CD4-positive, alpha-beta T cell treated with Interleukin-4 for 4 hours (primary cell): Measurements from ENCODE around the gene TMEM207.
A peak's percentile ranks its signal among the peaks of the same experiment; 100 is the strongest.
"Not testable (repeated sequence)": the region's sequence is repeated elsewhere in the genome, so short reads cannot be mapped to it uniquely, and the experiment has no call there.

Experiments
- DNase-seq: peaks from one replicate; pipeline ENCODE4 v3.0.0-alpha.2; 2020

The TMEM207 gene

GRCh38 chr3:190449801-190450200 lies at the start of gene TMEM207:
TMEM207 (minus strand) TSS chr3:190449901; CDS start chr3:190449809, 92 bp downstream.
- DNase-seq: no peak

DNA sequence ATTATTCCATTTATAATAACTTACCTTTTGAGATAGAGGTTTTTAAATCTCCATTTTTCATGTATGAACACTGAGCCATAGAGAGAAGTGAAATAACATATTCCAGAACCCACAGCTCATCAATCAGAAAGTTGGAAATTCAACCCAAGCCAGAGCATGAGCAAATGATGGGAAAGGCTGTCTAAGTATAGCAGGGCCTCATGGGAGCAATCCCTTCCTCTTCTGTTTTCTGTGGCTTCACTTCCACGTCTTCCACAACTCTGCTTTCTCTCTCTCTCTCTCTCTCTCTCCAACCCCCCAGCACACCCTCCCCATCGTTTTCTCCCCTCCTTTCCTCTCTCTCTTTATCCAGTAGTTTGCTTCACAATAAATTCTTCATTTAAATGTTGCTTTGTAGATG lies 49.4 kb upstream of the TMEM207 start:
- DNase-seq: no peak

- DNase-seq: no peak
These were observed 48.6 kb upstream of the TMEM207 start for GRCh38 chr3:190498293-190498692.

DNA sequence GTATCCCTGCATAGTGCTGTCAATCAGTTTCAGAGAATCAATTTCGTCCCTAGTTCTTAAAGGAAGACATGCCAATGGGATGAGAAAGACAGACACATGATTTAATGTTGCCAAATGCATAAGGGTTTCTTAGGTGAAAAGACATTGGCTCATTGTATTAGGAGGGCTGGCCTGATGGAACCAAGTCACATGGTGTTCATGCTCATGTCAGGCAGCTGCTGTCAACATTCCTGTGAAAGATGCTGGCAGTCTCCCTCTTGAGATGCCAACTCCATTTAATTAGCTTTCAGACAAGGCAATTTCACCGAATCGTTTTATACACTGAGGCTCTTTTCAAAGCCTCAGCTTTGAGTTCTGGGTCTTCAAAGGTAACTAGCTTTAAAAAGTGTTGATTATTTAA lies 48.1 kb upstream of the TMEM207 start:
- DNase-seq: no peak

- DNase-seq: no peak
These were observed 47.2 kb upstream of the TMEM207 start for GRCh38 chr3:190496859-190497258.

DNA sequence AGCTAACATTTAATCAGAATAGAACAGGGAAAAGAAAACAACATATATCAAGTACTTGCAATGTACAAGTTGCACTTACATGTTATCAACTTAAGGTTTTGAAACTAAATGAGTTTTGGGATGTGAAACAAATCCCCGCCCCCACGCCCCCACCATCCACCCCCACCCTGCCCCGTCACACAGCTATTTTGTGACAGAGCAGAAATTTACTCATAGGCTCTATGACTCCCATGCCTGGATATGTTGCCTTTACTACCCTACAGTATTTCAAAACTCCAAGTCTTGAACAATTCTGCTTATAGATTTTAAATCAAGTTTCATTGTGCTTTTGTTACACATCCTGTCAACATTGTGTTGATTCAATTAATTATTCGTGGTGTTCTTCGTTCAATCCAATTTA lies 46.1 kb upstream of the TMEM207 start:
- no peak for DNase-seq

GRCh38 chr3:190495354-190495753 lies 45.7 kb upstream of the TMEM207 start:
- no peak for DNase-seq

- DNase-seq: no peak
These were observed 45.2 kb upstream of the TMEM207 start for GRCh38 chr3:190494907-190495306.

DNA sequence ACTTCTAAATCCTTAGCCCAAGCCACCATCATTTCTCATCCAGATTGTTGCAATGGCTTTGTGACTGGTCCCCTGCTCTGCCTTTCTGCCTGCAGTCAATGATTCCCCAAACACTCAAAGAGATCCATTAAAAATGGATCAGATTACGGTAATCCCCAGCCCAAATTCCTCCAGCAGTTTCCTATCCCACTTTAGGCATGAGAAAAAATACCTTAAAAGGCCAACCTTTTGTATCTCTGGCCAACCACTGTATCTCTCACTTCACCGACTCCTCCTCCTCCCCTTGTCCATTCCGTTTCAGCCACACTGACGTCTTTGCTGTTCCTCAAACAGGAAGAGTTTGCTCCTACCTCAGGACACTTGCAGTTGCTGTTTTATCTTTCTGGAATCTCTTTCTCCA lies 43.3 kb upstream of the TMEM207 start:
- no peak for DNase-seq

GRCh38 chr3:190492129-190492528 lies 42.4 kb upstream of the TMEM207 start:
- no peak for DNase-seq

DNA sequence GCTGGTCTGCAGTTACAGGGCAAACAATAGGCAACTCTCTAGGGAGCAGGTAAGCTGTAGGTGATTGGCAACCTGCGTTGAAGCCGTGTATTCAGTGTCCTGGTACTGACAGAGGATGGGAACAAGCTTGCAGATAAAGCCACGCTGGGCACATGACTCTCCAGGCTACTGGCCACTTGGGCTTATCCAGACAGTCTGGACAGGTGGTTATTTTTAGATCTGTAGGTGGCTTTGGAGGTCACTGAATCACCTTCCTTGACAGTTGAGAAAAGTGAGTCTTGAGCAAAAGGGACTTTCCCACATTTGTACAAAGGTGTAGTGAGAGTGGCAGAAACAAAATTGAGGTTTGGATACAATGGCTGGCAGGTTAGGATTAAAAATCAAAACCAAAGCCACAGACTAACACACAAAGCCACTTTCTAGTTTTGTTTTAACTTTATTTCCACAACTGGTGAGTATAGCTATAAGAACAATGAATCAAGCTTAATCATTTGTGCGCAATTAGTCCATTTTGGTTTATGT lies 41.9 kb upstream of the TMEM207 start:
- no peak for DNase-seq

- no peak for DNase-seq
These were observed 37.4 kb upstream of the TMEM207 start for GRCh38 chr3:190486908-190487607.

DNA sequence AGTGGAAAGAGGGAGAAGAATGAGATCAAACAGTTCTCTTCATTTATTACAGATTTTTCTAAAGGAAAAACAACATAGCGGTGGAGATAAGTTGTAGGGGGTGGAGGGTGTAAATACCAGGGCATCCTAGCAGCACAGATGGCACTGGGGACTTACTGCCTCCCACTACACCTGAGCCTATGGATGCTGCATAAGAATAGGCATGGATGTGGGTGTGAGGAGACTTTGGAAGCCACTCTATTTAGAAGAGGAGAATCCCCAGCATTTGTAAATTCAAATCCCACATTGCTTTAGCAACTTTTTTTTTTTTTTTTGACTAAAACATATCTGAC lies 36.8 kb upstream of the TMEM207 start:
- DNase-seq: no peak

GRCh38 chr3:190485830-190486532 lies 36.3 kb upstream of the TMEM207 start:
- DNase-seq: no peak

GRCh38 chr3:190481779-190482178 lies 32.1 kb upstream of the TMEM207 start:
- DNase-seq: no peak

DNA sequence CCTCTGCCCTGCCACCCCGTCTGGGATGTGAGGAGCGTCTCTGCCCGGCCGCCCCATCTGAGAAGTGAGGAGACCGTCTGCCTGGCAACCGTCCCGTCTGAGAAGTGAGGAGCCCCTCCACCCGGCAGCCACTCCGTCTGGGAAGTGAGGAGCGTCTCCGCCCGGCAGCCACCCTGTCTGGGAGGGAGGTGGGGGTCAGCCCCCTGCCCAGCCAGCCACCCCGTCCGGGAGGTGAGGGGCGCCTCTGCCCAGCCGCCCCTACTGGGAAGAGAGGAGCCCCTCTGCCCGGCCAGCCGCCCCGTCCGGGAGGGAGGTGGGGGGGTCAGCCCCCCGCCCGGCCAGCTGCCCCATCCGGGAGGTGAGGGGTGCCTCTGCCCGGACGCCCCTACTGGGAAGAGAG lies 23.6 kb upstream of the TMEM207 start:
- not testable (repeated sequence) for DNase-seq

- DNase-seq: no peak
These were observed 18.2 kb upstream of the TMEM207 start for GRCh38 chr3:190467922-190468321.

DNA sequence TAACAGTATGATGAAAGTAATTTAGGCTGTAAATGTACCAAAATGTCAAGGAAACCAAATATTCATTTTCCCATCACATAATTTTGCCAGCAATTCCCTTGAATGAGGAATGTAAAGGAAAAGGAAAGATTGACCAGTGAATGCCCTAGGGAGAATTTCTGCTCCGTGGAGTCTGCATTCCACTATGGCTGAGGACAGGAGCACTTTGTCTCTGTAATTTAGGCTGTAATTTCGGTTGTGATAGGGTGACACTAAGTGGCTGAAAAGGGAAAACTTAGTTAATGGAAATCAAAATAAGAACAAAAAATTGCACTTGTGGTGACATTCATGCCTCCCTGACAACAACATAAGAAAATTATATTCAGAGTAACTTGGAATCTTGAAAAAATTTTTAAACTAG lies 8.3 kb upstream of the TMEM207 start:
- no peak for DNase-seq

GRCh38 chr3:190456770-190457169 lies 7.1 kb upstream of the TMEM207 start:
- no peak for DNase-seq

DNA sequence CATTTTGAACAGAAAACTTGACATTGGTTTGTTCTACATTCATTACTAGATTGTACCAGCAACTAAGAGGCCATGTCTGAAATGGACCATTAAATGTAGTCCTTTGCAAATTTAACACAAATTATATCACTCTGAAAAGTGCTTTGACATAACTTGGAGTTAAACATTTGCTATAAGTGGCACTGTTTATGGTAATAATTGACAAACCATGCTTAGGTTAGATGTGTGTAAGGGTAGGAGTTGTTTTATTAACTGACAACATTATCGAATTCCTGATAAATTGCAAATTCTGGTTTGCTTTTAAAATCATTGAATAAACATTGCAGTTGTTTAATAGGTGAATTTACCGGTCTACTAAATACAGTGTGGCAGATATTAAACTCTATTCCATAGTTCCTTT lies 6.1 kb upstream of the TMEM207 start:
- no peak for DNase-seq

GRCh38 chr3:190448256-190448655 lies 1.4 kb downstream of the TMEM207 start:
- DNase-seq: no peak

- peak; percentile 23 for DNase-seq
These were observed 3.0 kb downstream of the TMEM207 start for GRCh38 chr3:190446573-190447279.

- DNase-seq: no peak
These were observed 5.0 kb downstream of the TMEM207 start for GRCh38 chr3:190444576-190445145.

GRCh38 chr3:190444006-190444405 lies 5.7 kb downstream of the TMEM207 start:
- no peak for DNase-seq
